ENCODE results near the gene LTK.

The LTK gene

DNA sequence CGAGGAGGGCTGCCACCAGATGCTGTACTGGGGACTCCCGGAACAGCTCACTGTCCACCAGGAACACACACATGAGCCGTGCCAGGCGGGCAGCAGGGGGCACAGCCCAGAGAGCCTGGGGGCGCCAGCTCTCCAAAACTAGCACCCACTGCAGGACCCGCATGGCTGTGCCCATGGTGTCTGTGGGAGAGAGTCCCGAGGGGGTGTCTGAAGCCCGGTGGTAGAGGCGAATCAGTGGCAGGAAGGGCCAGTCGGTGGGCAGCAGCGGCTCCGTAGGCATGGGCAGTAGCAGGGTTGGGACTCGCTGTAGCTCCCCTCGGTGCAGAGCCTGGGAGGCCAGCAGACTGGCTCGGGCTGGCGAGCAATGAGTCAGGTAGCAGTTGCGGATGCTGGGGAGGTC is 7.0 kb upstream of the LTK start:
- H3K4me1 ChIP-seq (ENCODE audit: control insufficient read depth, insufficient read depth, low read length): no peaks in the 10 kb centered on the region
- no peaks in the 10 kb centered on the region for H3K9me3 ChIP-seq (ENCODE audit: control insufficient read depth, insufficient read depth, low read length)
- H3K4me3 ChIP-seq (ENCODE audit: low read depth, low read length): no peak overlapping the region
- no peak overlapping the region for H3K9ac ChIP-seq (ENCODE audit: low read depth, low read length)
- H3K27me3 ChIP-seq (ENCODE audit: control insufficient read depth, insufficient read depth, low read length): no peaks in the 10 kb centered on the region
- peaks cover 38% of the 10 kb centered on the region for H3K36me3 ChIP-seq (ENCODE audit: control insufficient read depth, insufficient read depth, low read length)

DNA sequence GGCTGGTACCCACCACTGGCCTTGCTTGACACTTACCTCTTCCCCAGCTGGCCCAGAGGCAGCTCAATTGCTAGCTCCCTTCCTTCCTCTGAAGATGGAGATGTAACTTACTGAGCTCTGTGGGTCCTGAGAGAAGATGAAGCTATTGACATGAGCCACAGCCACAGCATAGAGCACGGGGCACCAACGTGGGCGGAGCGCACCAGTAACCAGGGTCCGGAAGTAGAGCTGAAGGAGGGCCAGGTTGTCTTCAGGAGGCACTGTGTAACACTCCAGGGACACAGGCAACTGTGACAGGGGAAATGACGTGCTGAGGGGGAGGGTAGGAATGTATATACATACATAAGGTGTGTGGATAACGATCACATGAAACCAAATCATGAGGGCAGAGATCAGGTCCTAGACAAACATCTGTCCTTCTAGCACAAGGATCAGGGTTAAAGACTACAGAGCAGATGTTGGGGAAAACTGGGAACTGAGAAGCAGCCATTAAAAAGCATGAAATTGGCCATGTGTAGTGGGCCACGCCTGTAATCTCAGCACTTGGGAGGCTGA is 4.3 kb upstream of the LTK start:
- H3K27me3 ChIP-seq (ENCODE audit: control insufficient read depth, insufficient read depth, low read length): peaks cover 12% of the 10 kb centered on the region
- H3K9me3 ChIP-seq (ENCODE audit: control insufficient read depth, insufficient read depth, low read length): no peaks in the 10 kb centered on the region
- no peak overlapping the region for H3K4me3 ChIP-seq (ENCODE audit: low read depth, low read length)
- no peaks in the 10 kb centered on the region for H3K4me1 ChIP-seq (ENCODE audit: control insufficient read depth, insufficient read depth, low read length)
- H3K36me3 ChIP-seq (ENCODE audit: control insufficient read depth, insufficient read depth, low read length): peaks cover 24% of the 10 kb centered on the region
- H3K9ac ChIP-seq (ENCODE audit: low read depth, low read length): no peak overlapping the region

DNA sequence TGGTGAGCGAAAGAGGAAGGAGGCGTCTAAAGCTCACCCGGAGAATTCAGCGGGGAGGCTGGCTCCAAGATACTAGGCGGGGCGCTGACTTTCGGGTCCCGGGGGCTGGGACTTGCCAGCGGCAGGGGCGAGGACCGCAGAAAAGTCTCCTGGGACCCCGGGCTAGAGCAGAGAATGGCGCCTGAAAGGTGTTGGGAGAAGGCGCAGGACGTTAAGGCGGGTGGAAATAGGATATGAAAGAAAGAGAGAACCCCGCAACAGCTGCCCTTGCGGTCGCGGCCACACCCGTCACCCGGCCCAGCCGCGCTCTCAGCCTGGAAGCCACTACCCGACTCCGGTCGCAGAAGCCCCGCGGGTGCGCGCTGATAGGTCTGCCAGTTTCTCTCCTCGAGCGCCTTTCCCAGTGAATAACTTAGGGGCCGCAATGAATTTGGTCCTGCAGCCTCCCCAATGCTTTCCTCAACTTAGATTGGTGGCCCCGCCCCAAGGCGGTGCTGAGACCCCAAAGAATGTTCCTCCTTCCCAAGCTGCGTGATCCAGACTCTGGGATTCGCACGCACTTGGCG is 604 bp downstream of the LTK start:
- Histone ChIP-seq H3K9ac (ENCODE audit: low read depth, low read length) (no peak overlapping the region), H3K27me3 (ENCODE audit: control insufficient read depth, insufficient read depth, low read length) (peaks cover 55% of the 10 kb centered on the region), H3K9me3 (ENCODE audit: control insufficient read depth, insufficient read depth, low read length) (no peaks in the 10 kb centered on the region), H3K36me3 (ENCODE audit: control insufficient read depth, insufficient read depth, low read length) (peaks cover 8% of the 10 kb centered on the region), H3K4me1 (ENCODE audit: control insufficient read depth, insufficient read depth, low read length) (peaks cover 3% of the 10 kb centered on the region), H3K4me3 (ENCODE audit: low read depth, low read length) (peak overlapping the region; percentile 80)

GRCh38 chr15:41512512-41512939 is 1.1 kb downstream of the LTK start:
- Histone ChIP-seq H3K27me3 (ENCODE audit: control insufficient read depth, insufficient read depth, low read length) (peaks cover 60% of the 10 kb centered on the region), H3K9ac (ENCODE audit: low read depth, low read length) (no peak overlapping the region), H3K36me3 (ENCODE audit: control insufficient read depth, insufficient read depth, low read length) (peaks cover 5% of the 10 kb centered on the region), H3K4me3 (ENCODE audit: low read depth, low read length) (peak overlapping the region; percentile 80), H3K9me3 (ENCODE audit: control insufficient read depth, insufficient read depth, low read length) (no peaks in the 10 kb centered on the region), H3K4me1 (ENCODE audit: control insufficient read depth, insufficient read depth, low read length) (peaks cover 3% of the 10 kb centered on the region)

- peaks cover 3% of the 10 kb centered on the region for H3K4me1 ChIP-seq (ENCODE audit: control insufficient read depth, insufficient read depth, low read length)
- no peaks in the 10 kb centered on the region for H3K9me3 ChIP-seq (ENCODE audit: control insufficient read depth, insufficient read depth, low read length)
- peaks cover 64% of the 10 kb centered on the region for H3K27me3 ChIP-seq (ENCODE audit: control insufficient read depth, insufficient read depth, low read length)
- peaks cover 2% of the 10 kb centered on the region for H3K36me3 ChIP-seq (ENCODE audit: control insufficient read depth, insufficient read depth, low read length)
- H3K9ac ChIP-seq (ENCODE audit: low read depth, low read length): no peak overlapping the region
- H3K4me3 ChIP-seq (ENCODE audit: low read depth, low read length): peak overlapping the region; percentile 80
Measured at GRCh38 chr15:41511899-41512369, 1.7 kb downstream of the LTK start.

GRCh38 chr15:41511331-41511898 is 2.2 kb downstream of the LTK start:
- H3K27me3 ChIP-seq (ENCODE audit: control insufficient read depth, insufficient read depth, low read length): peaks cover 66% of the 10 kb centered on the region
- peak overlapping the region; percentile 80 for H3K4me3 ChIP-seq (ENCODE audit: low read depth, low read length)
- H3K9ac ChIP-seq (ENCODE audit: low read depth, low read length): no peak overlapping the region
- peaks cover 3% of the 10 kb centered on the region for H3K4me1 ChIP-seq (ENCODE audit: control insufficient read depth, insufficient read depth, low read length)
- H3K9me3 ChIP-seq (ENCODE audit: control insufficient read depth, insufficient read depth, low read length): no peaks in the 10 kb centered on the region
- H3K36me3 ChIP-seq (ENCODE audit: control insufficient read depth, insufficient read depth, low read length): no peaks in the 10 kb centered on the region

DNA sequence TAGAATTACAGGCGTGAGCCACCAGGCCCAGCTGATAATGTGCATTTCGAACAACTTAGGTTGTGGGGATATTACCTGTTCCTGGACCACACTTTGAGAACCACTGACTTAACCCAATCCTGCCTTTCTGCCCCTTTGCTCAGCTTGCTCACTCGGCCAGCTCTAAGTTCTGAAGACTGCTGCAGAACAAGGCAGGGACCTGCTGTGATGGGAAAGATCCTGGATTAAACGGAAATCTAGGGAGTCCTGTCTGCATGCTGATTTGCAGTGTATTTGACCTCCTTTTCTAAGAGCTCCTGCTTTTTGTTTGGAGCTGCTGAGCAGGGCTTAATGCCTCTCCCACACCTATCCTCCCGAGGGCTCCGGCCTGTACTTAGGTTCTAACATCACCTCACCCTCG is 2.9 kb downstream of the LTK start:
- H3K9me3 ChIP-seq (ENCODE audit: control insufficient read depth, insufficient read depth, low read length): no peaks in the 10 kb centered on the region
- no peak overlapping the region for H3K9ac ChIP-seq (ENCODE audit: low read depth, low read length)
- peaks cover 3% of the 10 kb centered on the region for H3K4me1 ChIP-seq (ENCODE audit: control insufficient read depth, insufficient read depth, low read length)
- peak overlapping the region; percentile 80 for H3K4me3 ChIP-seq (ENCODE audit: low read depth, low read length)
- peaks cover 70% of the 10 kb centered on the region for H3K27me3 ChIP-seq (ENCODE audit: control insufficient read depth, insufficient read depth, low read length)
- H3K36me3 ChIP-seq (ENCODE audit: control insufficient read depth, insufficient read depth, low read length): no peaks in the 10 kb centered on the region

DNA sequence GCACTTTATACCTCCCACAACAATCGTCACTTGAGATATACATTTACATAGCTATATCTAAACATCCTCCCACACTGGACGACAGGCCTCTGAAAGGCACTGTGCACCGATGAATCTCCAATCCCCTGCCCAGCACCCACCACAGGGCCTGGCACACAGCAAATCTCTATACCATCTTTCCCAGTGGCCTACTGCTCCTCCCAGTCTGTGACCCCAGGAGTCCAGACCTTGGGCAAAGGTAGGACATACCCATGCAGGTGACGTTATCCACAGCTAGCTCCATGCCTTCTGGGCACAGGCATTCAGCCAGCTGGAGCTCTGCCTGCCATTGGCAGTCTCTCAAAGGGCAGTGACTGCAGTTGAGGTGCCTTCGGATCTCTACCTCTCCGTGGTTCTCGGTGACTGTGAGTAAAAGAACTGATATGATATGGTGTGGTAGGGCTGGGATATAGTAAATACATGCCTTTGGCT is 5.8 kb downstream of the LTK start:
- no peak overlapping the region for H3K4me3 ChIP-seq (ENCODE audit: low read depth, low read length)
- no peaks in the 10 kb centered on the region for H3K9me3 ChIP-seq (ENCODE audit: control insufficient read depth, insufficient read depth, low read length)
- H3K4me1 ChIP-seq (ENCODE audit: control insufficient read depth, insufficient read depth, low read length): peaks cover 3% of the 10 kb centered on the region
- no peak overlapping the region for H3K9ac ChIP-seq (ENCODE audit: low read depth, low read length)
- peaks cover 86% of the 10 kb centered on the region for H3K27me3 ChIP-seq (ENCODE audit: control insufficient read depth, insufficient read depth, low read length)
- no peaks in the 10 kb centered on the region for H3K36me3 ChIP-seq (ENCODE audit: control insufficient read depth, insufficient read depth, low read length)

- Histone ChIP-seq H3K9ac (ENCODE audit: low read depth, low read length) (no peak overlapping the region), H3K4me1 (ENCODE audit: control insufficient read depth, insufficient read depth, low read length) (peaks cover 3% of the 10 kb centered on the region), H3K4me3 (ENCODE audit: low read depth, low read length) (no peak overlapping the region), H3K36me3 (ENCODE audit: control insufficient read depth, insufficient read depth, low read length) (no peaks in the 10 kb centered on the region), H3K27me3 (ENCODE audit: control insufficient read depth, insufficient read depth, low read length) (peaks cover 86% of the 10 kb centered on the region), H3K9me3 (ENCODE audit: control insufficient read depth, insufficient read depth, low read length) (no peaks in the 10 kb centered on the region)
Measured at GRCh38 chr15:41506796-41507341, 6.8 kb downstream of the LTK start.

- Histone ChIP-seq H3K9ac (ENCODE audit: low read depth, low read length) (no peak overlapping the region), H3K4me1 (ENCODE audit: control insufficient read depth, insufficient read depth, low read length) (peaks cover 2% of the 10 kb centered on the region), H3K36me3 (ENCODE audit: control insufficient read depth, insufficient read depth, low read length) (no peaks in the 10 kb centered on the region), H3K9me3 (ENCODE audit: control insufficient read depth, insufficient read depth, low read length) (no peaks in the 10 kb centered on the region), H3K4me3 (ENCODE audit: low read depth, low read length) (no peak overlapping the region), H3K27me3 (ENCODE audit: control insufficient read depth, insufficient read depth, low read length) (peaks cover 90% of the 10 kb centered on the region)
Measured at GRCh38 chr15:41505776-41506175, 7.9 kb downstream of the LTK start.

DNA sequence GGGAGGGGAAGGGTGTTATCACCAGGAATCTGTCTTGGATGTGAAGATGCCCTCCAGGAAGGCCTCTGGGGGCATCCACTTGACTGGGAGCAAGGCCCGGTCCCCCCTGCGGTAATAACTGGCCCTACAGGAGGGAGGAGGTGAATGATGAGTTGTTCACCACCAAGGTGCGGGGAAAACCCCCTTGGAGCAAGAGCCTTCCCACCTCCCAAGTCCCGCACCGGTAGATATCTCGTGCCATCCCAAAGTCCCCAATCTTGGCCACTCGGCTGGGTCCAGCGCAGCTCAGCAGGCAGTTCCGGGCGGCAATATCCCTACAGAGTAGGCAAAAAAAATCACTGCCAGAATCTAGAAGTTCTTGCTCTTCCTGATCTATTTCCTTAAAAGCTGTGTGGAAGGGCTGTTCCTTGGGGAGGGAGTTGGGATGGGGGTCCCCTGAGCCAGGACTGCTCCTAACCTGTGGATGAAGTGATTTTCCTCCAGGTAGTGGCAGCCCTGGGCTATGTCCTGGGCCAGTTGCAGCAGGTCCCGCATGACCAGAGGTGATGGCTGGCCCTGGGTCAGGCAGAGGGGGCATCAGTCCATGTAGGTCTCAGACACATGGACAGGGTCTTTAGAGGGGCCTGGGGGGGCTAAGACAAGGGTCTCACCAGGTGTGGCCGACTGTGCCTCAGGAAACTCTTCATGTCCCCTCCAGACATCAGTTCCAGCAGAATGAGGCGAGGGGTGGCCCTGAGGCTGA is 8.7 kb downstream of the LTK start:
- no peaks in the 10 kb centered on the region for H3K9me3 ChIP-seq (ENCODE audit: control insufficient read depth, insufficient read depth, low read length)
- no peaks in the 10 kb centered on the region for H3K4me1 ChIP-seq (ENCODE audit: control insufficient read depth, insufficient read depth, low read length)

More for the DNA sequence above, 8.7 kb downstream of the LTK start:
- Histone ChIP-seq H3K9ac (ENCODE audit: low read depth, low read length) (no peak overlapping the region), H3K27me3 (ENCODE audit: control insufficient read depth, insufficient read depth, low read length) (peaks cover 90% of the 10 kb centered on the region), H3K4me3 (ENCODE audit: low read depth, low read length) (no peak overlapping the region), H3K36me3 (ENCODE audit: control insufficient read depth, insufficient read depth, low read length) (no peaks in the 10 kb centered on the region)

Measured in iPS-15b (cell line).